IMR-90 (cell line): ENCODE data around the gene DIP2B. TPM values are rescaled to one million over a fixed set of nuclear protein-coding genes. Genes with fewer than 3 reads are reported as not detected.

ENCODE experiments used
- ATAC-seq: fragments of 200-7000 bp; cut with Tn5 transposase; 2 replicates; pipeline ENCODE4 v1.9.1; 2020; ENCODE audit warnings: low read depth, mild to moderate bottlenecking, moderate library complexity
- BruUV-seq: library from RNA; stranded (reverse); fragments of 400-500 nt; replicated peaks from 2 replicates; lab custom pipeline; 2021; lab: Mats Ljungman, UMichigan
- CTCF ChIA-PET: fragments of 300-600 bp; formaldehyde crosslinking; extraction: SDS; loops from one replicate; lab custom pipeline; 2021; ENCODE audit warnings: antibody characterized with exemption; lab: Yijun Ruan, JAX
- POLR2A ChIA-PET: fragments of 300-600 bp; sonication (Branson Sonifier 250); formaldehyde crosslinking; loops from one replicate; lab custom pipeline; 2022; ENCODE audit warnings: antibody characterized with exemption; ENCODE audit not compliant: unreplicated experiment; lab: Charles Lee
- DNase-seq: peaks from one replicate; pipeline ENCODE4 v3.0.0; 2013
- H2AFZ ChIP-seq: replicated peaks from 2 replicates; pipeline ENCODE3; 2013; ENCODE audit warnings: low read length, mild to moderate bottlenecking; ENCODE audit not compliant: poor library complexity
- H2AK5ac ChIP-seq: 2 replicates; pipeline ENCODE4 v1.6.1; 2013; ENCODE audit warnings: low read depth, low read length, inconsistent platforms
- H2AK9ac ChIP-seq: replicated peaks from 2 replicates; pipeline ENCODE3; 2013; ENCODE audit warnings: mild to moderate bottlenecking, low read depth, low read length, moderate library complexity; ENCODE audit not compliant: poor library complexity
- H2BK120ac ChIP-seq: 2 replicates; pipeline ENCODE4 v1.6.1; 2013; ENCODE audit warnings: low read depth, low read length, inconsistent platforms
- H2BK15ac ChIP-seq: 3 replicates; pipeline ENCODE4 v1.6.1; 2013; ENCODE audit warnings: low read depth, low read length, inconsistent platforms
- H2BK20ac ChIP-seq: 2 replicates; pipeline ENCODE4 v1.6.1; 2013; ENCODE audit warnings: low read depth, mild to moderate bottlenecking, inconsistent platforms, low read length, moderate library complexity
- H2BK5ac ChIP-seq: 2 replicates; pipeline ENCODE4 v1.6.1; 2013; ENCODE audit warnings: mild to moderate bottlenecking, low read depth, low read length, inconsistent platforms; ENCODE audit not compliant: poor library complexity, severe bottlenecking
- H3K14ac ChIP-seq: replicated peaks from 2 replicates; pipeline ENCODE4 v1.6.1; 2013; ENCODE audit warnings: low read depth, low read length, inconsistent platforms
- H3K18ac ChIP-seq: 2 replicates; pipeline ENCODE4 v1.6.1; 2013; ENCODE audit warnings: low read depth, low read length, control low read depth
- H3K23ac ChIP-seq: 2 replicates; pipeline ENCODE4 v1.6.1; 2013; ENCODE audit warnings: low read depth, low read length, inconsistent platforms
- H3K27ac ChIP-seq: 2 replicates; pipeline ENCODE4 v1.5.1; 2013; ENCODE audit warnings: mild to moderate bottlenecking, control low read depth, low read length; ENCODE audit not compliant: insufficient read depth
- H3K27me3 ChIP-seq: 2 replicates; pipeline ENCODE4 v1.6.1; 2013; ENCODE audit warnings: low read length; ENCODE audit not compliant: control insufficient read depth, insufficient read depth
- H3K36me3 ChIP-seq: 2 replicates; pipeline ENCODE4 v1.6.1; 2013; ENCODE audit warnings: low read length, mixed read lengths; ENCODE audit not compliant: control insufficient read depth, insufficient read depth
- H3K4ac ChIP-seq: 2 replicates; pipeline ENCODE4 v1.6.1; 2013; ENCODE audit warnings: low read depth, low read length, inconsistent platforms
- H3K4me1 ChIP-seq: 2 replicates; pipeline ENCODE4 v1.6.1; 2013; ENCODE audit warnings: low read length, mixed read lengths; ENCODE audit not compliant: control insufficient read depth, insufficient read depth
- H3K4me2 ChIP-seq: 2 replicates; pipeline ENCODE4 v1.6.1; 2013; ENCODE audit warnings: low read depth, mild to moderate bottlenecking, control low read depth, low read length, moderate library complexity
- H3K4me3 ChIP-seq: 2 replicates; pipeline ENCODE4 v1.5.1; 2013; ENCODE audit warnings: low read depth, mild to moderate bottlenecking, control low read depth, low read length, moderate library complexity; ENCODE audit not compliant: insufficient read depth
- H3K56ac ChIP-seq: 2 replicates; pipeline ENCODE4 v1.6.1; 2013; ENCODE audit warnings: low read length, inconsistent platforms; ENCODE audit not compliant: insufficient read depth; ENCODE audit errors: extremely low read depth
- H3K79me1 ChIP-seq, 2 experiments: 2 replicates each; pipeline ENCODE4 v1.6.1; 2013; ENCODE audit warnings: low read length in 2 of 2, inconsistent platforms in 1 of 2, low read depth in 1 of 2
- H3K9ac ChIP-seq: 2 replicates; pipeline ENCODE4 v1.6.1; 2013; ENCODE audit warnings: low read depth, low read length, control low read depth
- H3K9me1 ChIP-seq: 2 replicates; pipeline ENCODE4 v1.6.1; 2013; ENCODE audit warnings: low read length, inconsistent platforms; ENCODE audit not compliant: insufficient read depth
- H3K9me3 ChIP-seq: 2 replicates; pipeline ENCODE4 v1.6.1; 2013; ENCODE audit warnings: low read length; ENCODE audit not compliant: control insufficient read depth, insufficient read depth
- H4K20me1 ChIP-seq: 2 replicates; pipeline ENCODE4 v1.6.1; 2013; ENCODE audit warnings: low read length, inconsistent platforms; ENCODE audit not compliant: insufficient read depth
- H4K5ac ChIP-seq: 2 replicates; pipeline ENCODE4 v1.6.1; 2013; ENCODE audit warnings: mild to moderate bottlenecking, low read depth, low read length, control low read depth
- H4K8ac ChIP-seq, 2 experiments: 2 replicates each; pipeline ENCODE4 v1.6.1; 2013; ENCODE audit warnings: low read depth in 2 of 2, low read length in 2 of 2, control low read depth in 1 of 2, inconsistent platforms in 1 of 2
- H4K91ac ChIP-seq: 2 replicates; pipeline ENCODE4 v1.6.1; 2013; ENCODE audit warnings: low read depth, low read length, inconsistent platforms; ENCODE audit not compliant: insufficient read depth
- BHLHE40 ChIP-seq: fragments of 150-350 bp; IDR thresholded peaks from 2 replicates; pipeline ENCODE4 v1.6.1; 2016; ENCODE audit warnings: mild to moderate bottlenecking, low read depth, low read length
- CEBPB ChIP-seq: IDR thresholded peaks from 2 replicates; pipeline ENCODE4 v1.6.1; 2012; ENCODE audit warnings: low read depth, low read length, improper control_type of control experiment
- CHD1 ChIP-seq: IDR thresholded peaks from 2 replicates; pipeline ENCODE4 v1.6.1; 2012; ENCODE audit warnings: low read depth, low read length, improper control_type of control experiment
- FOS ChIP-seq: fragments of 150-350 bp; IDR thresholded peaks from 2 replicates; pipeline ENCODE4 v1.6.1; 2016; ENCODE audit warnings: low read depth, low read length
- MAFK ChIP-seq: IDR thresholded peaks from 2 replicates; pipeline ENCODE4 v1.6.1; 2012; ENCODE audit warnings: low read depth, low read length, improper control_type of control experiment
- MAZ ChIP-seq: IDR thresholded peaks from 2 replicates; pipeline ENCODE4 v1.6.1; 2012; ENCODE audit warnings: low read depth, mild to moderate bottlenecking, low read length, improper control_type of control experiment, moderate library complexity, borderline replicate concordance
- MXI1 ChIP-seq: IDR thresholded peaks from 2 replicates; pipeline ENCODE4 v1.6.1; 2012; ENCODE audit warnings: low read depth, mild to moderate bottlenecking, low read length, moderate library complexity, borderline replicate concordance
- NFE2L2 ChIP-seq: fragments of 150-350 bp; IDR thresholded peaks from 2 replicates; pipeline ENCODE4 v1.6.1; 2016; ENCODE audit warnings: low read depth, mild to moderate bottlenecking, low read length
- POLR2A ChIP-seq: IDR thresholded peaks from 2 replicates; pipeline ENCODE4 v1.6.1; 2012; ENCODE audit warnings: mild to moderate bottlenecking, low read depth, low read length
- RAD21 ChIP-seq: IDR thresholded peaks from 2 replicates; pipeline ENCODE4 v1.6.1; 2012; ENCODE audit warnings: low read length, improper control_type of control experiment
- RCOR1 ChIP-seq: IDR thresholded peaks from 2 replicates; pipeline ENCODE4 v1.6.1; 2012; ENCODE audit warnings: mild to moderate bottlenecking, low read length, improper control_type of control experiment; ENCODE audit not compliant: insufficient replicate concordance
- RFX5 ChIP-seq: IDR thresholded peaks from 2 replicates; pipeline ENCODE4 v1.8.0; 2012; ENCODE audit warnings: low read depth, mild to moderate bottlenecking, low read length, moderate library complexity
- SMC3 ChIP-seq: fragments of 150-350 bp; IDR thresholded peaks from 2 replicates; pipeline ENCODE4 v1.6.1; 2016; ENCODE audit warnings: low read depth, mild to moderate bottlenecking, antibody characterized with exemption, low read length, moderate library complexity
- WGBS, 2 experiments: methylation state at CpG; one replicate each; pipeline versions ENCODE4 v1.1.5 to v1.1.7; 2013; ENCODE audit warnings: missing lambda C conversion rate in 2 of 2; ENCODE audit not compliant: insufficient read length in 1 of 2; ENCODE audit errors: extremely low coverage in 2 of 2; 5-methylcytosine and 5-hydroxymethylcytosine counted together
- dilution Hi-C: fragments of 300-500 bp; cut with HindIII; formaldehyde crosslinking; loops from one replicate; pipeline ENCODE4 v1.14.3; 2018; ENCODE audit warnings: low sequenced_read_pairs; ENCODE audit not compliant: unreplicated experiment
- in situ Hi-C: fragments of 300-500 bp; cut with MboI; formaldehyde crosslinking; loops from 3 replicates; pipeline ENCODE4 v1.14.3; 2019; ENCODE audit warnings: low sequenced_read_pairs, inconsistent platforms, mixed read lengths
- intact Hi-C: fragments of 100-400 bp; cut with micrococcal nuclease; formaldehyde crosslinking; loops from 2 replicates; pipeline ENCODE4 v1.10.0; 2022
- polyA plus RNA-seq, 3 experiments: library from polyadenylated mRNA; depleted of rRNA; stranded (reverse); fragments of >200 nt; gene quantifications; 2 replicates each; pipeline ENCODE4 v1.2.3, GENCODE V29; 2012; ENCODE audit warnings: low replicate concordance in 1 of 3
- total RNA-seq: library from RNA; depleted of rRNA; stranded (reverse); fragments of >200 nt; gene quantifications from 2 replicates; pipeline ENCODE4 v1.2.3, GENCODE V29; 2012
- TF ChIP-seq, protein P1 (sequence below): fragments of 150-350 bp; IDR thresholded peaks from 2 replicates; pipeline ENCODE4 v1.6.1; 2017; ENCODE audit warnings: mild to moderate bottlenecking, antibody characterized with exemption, low read length, low read depth
- TF ChIP-seq, protein P2 (sequence below): conservative IDR thresholded peaks from 2 replicates; pipeline ENCODE4 v1.5.1; 2012; ENCODE audit warnings: mild to moderate bottlenecking, low read depth, low read length, improper control_type of control experiment
- TF ChIP-seq, protein P3 (sequence below): fragments of 150-350 bp; IDR thresholded peaks from 2 replicates; pipeline ENCODE4 v1.6.1; 2016; ENCODE audit warnings: low read depth, mild to moderate bottlenecking, low read length, moderate library complexity, borderline replicate concordance

The DIP2B gene
- total and polyA plus RNA-seq, 2 of the 4 experiments (the other 2 are of a cell fraction): 7.7 to 12.9 TPM

DNA sequence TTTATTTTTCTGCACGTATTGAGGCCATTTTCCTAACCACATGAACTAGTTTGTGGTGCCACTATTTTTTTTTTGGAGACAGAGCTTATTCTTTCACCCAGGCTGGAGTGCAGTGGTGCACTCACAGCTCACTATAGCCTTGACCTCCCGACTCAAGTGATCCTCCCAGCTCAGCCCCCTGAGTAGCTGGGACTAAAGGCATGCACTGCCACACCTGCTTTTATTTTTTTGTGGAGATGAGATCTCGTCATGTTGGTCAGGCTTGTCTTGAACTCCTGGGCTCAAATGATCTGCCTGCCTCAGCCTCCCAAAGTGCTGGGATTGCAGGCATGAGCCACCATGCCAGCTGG, 60.1 kb downstream of the DIP2B start:
- no peak overlapping the region for H2BK15ac ChIP-seq
- H3K36me3 ChIP-seq: no peaks in the 10 kb centered on the region
- no peak overlapping the region for H3K4me3 ChIP-seq
- H2AFZ ChIP-seq: no peak overlapping the region
- ATAC-seq (no peak), DNase-seq (no peak)
- no peak overlapping the region for H3K4ac ChIP-seq
- no peak overlapping the region for H4K5ac ChIP-seq
- no peak overlapping the region for H3K9ac ChIP-seq
- H3K18ac ChIP-seq: no peak overlapping the region
- H4K91ac ChIP-seq: no peak overlapping the region
- no peak overlapping the region for H3K27ac ChIP-seq
- no peak for TF ChIP-seq SMC3
- TF ChIP-seq MAZ: no peak
- no peak for TF ChIP-seq RAD21
- no peak for TF ChIP-seq CHD1
- no peak for TF ChIP-seq MAFK
- TF ChIP-seq BHLHE40: no peak
- TF ChIP-seq, protein P1, sequence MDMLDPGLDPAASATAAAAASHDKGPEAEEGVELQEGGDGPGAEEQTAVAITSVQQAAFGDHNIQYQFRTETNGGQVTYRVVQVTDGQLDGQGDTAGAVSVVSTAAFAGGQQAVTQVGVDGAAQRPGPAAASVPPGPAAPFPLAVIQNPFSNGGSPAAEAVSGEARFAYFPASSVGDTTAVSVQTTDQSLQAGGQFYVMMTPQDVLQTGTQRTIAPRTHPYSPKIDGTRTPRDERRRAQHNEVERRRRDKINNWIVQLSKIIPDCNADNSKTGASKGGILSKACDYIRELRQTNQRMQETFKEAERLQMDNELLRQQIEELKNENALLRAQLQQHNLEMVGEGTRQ: no peak
- TF ChIP-seq POLR2A: no peak
- TF ChIP-seq FOS: no peak
- TF ChIP-seq, protein P2, sequence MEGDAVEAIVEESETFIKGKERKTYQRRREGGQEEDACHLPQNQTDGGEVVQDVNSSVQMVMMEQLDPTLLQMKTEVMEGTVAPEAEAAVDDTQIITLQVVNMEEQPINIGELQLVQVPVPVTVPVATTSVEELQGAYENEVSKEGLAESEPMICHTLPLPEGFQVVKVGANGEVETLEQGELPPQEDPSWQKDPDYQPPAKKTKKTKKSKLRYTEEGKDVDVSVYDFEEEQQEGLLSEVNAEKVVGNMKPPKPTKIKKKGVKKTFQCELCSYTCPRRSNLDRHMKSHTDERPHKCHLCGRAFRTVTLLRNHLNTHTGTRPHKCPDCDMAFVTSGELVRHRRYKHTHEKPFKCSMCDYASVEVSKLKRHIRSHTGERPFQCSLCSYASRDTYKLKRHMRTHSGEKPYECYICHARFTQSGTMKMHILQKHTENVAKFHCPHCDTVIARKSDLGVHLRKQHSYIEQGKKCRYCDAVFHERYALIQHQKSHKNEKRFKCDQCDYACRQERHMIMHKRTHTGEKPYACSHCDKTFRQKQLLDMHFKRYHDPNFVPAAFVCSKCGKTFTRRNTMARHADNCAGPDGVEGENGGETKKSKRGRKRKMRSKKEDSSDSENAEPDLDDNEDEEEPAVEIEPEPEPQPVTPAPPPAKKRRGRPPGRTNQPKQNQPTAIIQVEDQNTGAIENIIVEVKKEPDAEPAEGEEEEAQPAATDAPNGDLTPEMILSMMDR: no peak
- no peak for TF ChIP-seq RCOR1
- no peak for TF ChIP-seq NFE2L2
- TF ChIP-seq RFX5: no peak
- TF ChIP-seq, protein P3, sequence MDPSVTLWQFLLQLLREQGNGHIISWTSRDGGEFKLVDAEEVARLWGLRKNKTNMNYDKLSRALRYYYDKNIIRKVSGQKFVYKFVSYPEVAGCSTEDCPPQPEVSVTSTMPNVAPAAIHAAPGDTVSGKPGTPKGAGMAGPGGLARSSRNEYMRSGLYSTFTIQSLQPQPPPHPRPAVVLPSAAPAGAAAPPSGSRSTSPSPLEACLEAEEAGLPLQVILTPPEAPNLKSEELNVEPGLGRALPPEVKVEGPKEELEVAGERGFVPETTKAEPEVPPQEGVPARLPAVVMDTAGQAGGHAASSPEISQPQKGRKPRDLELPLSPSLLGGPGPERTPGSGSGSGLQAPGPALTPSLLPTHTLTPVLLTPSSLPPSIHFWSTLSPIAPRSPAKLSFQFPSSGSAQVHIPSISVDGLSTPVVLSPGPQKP: no peak
- no peak for TF ChIP-seq MXI1
- TF ChIP-seq CEBPB: no peak
- WGBS, 2 experiments: 100% methylated on average over 1 of the region's 3 CpGs; no CpG with 5 or more reads in 1 of the 2 experiments
- peaks cover 5% of the 10 kb centered on the region for H3K9me1 ChIP-seq
- dilution Hi-C loops: no loop called here
- ChIA-PET POLR2A (no interaction called here), CTCF (interaction anchor here (0.7 kb wide), 1 partner anchor 397 kb away, joined by 4 read pairs; no protein-coding TSS in a partner anchor)
- H2BK5ac ChIP-seq: no peak overlapping the region
- no peaks in the 10 kb centered on the region for H3K27me3 ChIP-seq
- H3K79me1 ChIP-seq: peaks cover 7 to 43% of the 10 kb centered on the region in 2 experiments
- no peaks in the 10 kb centered on the region for H3K9me3 ChIP-seq
- H3K56ac ChIP-seq: no peak overlapping the region
- peaks cover 10% of the 10 kb centered on the region for H3K4me1 ChIP-seq
- no TSS peak for BruUV-seq
- no peak overlapping the region for H2BK20ac ChIP-seq
- H2BK120ac ChIP-seq: no peak overlapping the region
- no peak overlapping the region for H3K14ac ChIP-seq
- no peak overlapping the region; a peak in 1 of 4 replicates for H4K8ac ChIP-seq
- in situ Hi-C loops: no loop called here
- H2AK5ac ChIP-seq: no peak overlapping the region
- intact Hi-C loops: no loop called here
- no peak overlapping the region for H3K4me2 ChIP-seq
- peaks cover 16% of the 10 kb centered on the region; the same call in 1 of the 2 replicates for H4K20me1 ChIP-seq
- H2AK9ac ChIP-seq: no peak overlapping the region
- no peak overlapping the region for H3K23ac ChIP-seq
